ENCODE results near the gene THRAP3. TPM values are rescaled to one million over a fixed set of nuclear protein-coding genes. Genes with fewer than 3 reads are reported as not detected.
A peak's percentile ranks its signal among the peaks of the same experiment; 100 is the strongest.

THRAP3 gene
- total RNA-seq, 1 experiment from 2014 or later, result 160 TPM

GRCh38 chr1:36269408-36269838 is 45.2 kb downstream of the THRAP3 start (continued):
- no peak for TF ChIP-seq AFF4 (CRISPR knock-in tag; IDR thresholded peaks at IDR 0.05; ENCODE audit: borderline replicate concordance)
- no peak for TF ChIP-seq MYBL2 (CRISPR knock-in tag; IDR thresholded peaks at IDR 0.05)
- no peak for TF ChIP-seq ZNF138 (CRISPR knock-in tag; conservative IDR thresholded peaks at IDR 0.05)
- TF ChIP-seq TCF7 (CRISPR knock-in tag; IDR thresholded peaks at IDR 0.05; ENCODE audit: low read depth), result no peak
- no peak for TF ChIP-seq HMGA2 (CRISPR knock-in tag; IDR thresholded peaks at IDR 0.05)
- peak; percentile 67 for TF ChIP-seq GABPB1 (CRISPR knock-in tag; IDR thresholded peaks at IDR 0.05)
- TF ChIP-seq OVOL2 (CRISPR knock-in tag; IDR thresholded peaks at IDR 0.05; ENCODE audit: borderline replicate concordance), result no peak
- 0 out of 2 replicates have a peak, but pooled peaks have one; percentile 27 for TF ChIP-seq ZNF121 (CRISPR knock-in tag; IDR thresholded peaks at IDR 0.05)
- TF ChIP-seq ZNF219 (CRISPR knock-in tag; IDR thresholded peaks at IDR 0.05; ENCODE audit: borderline replicate concordance), result no peak

GRCh38 chr1:36273024-36273423 is 48.8 kb downstream of the THRAP3 start:
- ChIA-PET POLR2A (no interaction called here), CTCF (no interaction called here)
- H3K27me3 Mint-ChIP-seq (ENCODE audit: low read depth), result no peaks in the 10 kb centered on the region
- H3K27ac Mint-ChIP-seq, result no peak overlapping the region
- no peak overlapping the region for H3K4me3 Mint-ChIP-seq
- DNase-seq (ENCODE audit: low spot score), result no peak
- H3K9me3 Mint-ChIP-seq, result no peaks in the 10 kb centered on the region
- peaks cover 38% of the 10 kb centered on the region for H3K36me3 Mint-ChIP-seq
- no peak for ATAC-seq
- no peaks in the 10 kb centered on the region for H3K4me1 Mint-ChIP-seq
- TF ChIP-seq ESRRA (CRISPR knock-in tag; IDR thresholded peaks at IDR 0.05; ENCODE audit: borderline replicate concordance) (no peak), ZNF416 (CRISPR knock-in tag; IDR thresholded peaks at IDR 0.05) (no peak), MYBL2 (CRISPR knock-in tag; IDR thresholded peaks at IDR 0.05) (no peak), MLX (CRISPR knock-in tag; IDR thresholded peaks at IDR 0.05) (no peak), RELA (CRISPR knock-in tag; IDR thresholded peaks at IDR 0.05; ENCODE audit: borderline replicate concordance) (no peak), SP1 (CRISPR knock-in tag; conservative IDR thresholded peaks at IDR 0.05) (no peak), CBFB (CRISPR knock-in tag; IDR thresholded peaks at IDR 0.05; ENCODE audit: low read depth) (no peak), ZNF317 (CRISPR knock-in tag; IDR thresholded peaks at IDR 0.05; ENCODE audit: borderline replicate concordance, low read depth) (no peak), ZSCAN18 (CRISPR knock-in tag; IDR thresholded peaks at IDR 0.05) (no peak), GTF2I (CRISPR knock-in tag; conservative IDR thresholded peaks at IDR 0.05) (no peak), USF2 (CRISPR knock-in tag; IDR thresholded peaks at IDR 0.05) (no peak)
